ENCODE measurements around the gene ADK. TPM values are rescaled to one million over a fixed set of nuclear protein-coding genes. Genes with fewer than 3 reads are reported as not detected.
A peak's percentile ranks its signal among the peaks of the same experiment; 100 is the strongest.

ADK gene
- total RNA-seq, 3 donors from 2014 or later = 27.2 to 50.8 (median 40.0) TPM

- Histone ChIP-seq H3K27me3 (no peaks in the 10 kb centered on the region), H3K4me1 (no peaks in the 10 kb centered on the region), H3K27ac (no peak overlapping the region), H3K4me3 (no peak overlapping the region), H3K36me3 (no peaks in the 10 kb centered on the region), H3K9me3 (no peaks in the 10 kb centered on the region)
- intact Hi-C loops (cut with DNase I; ENCODE audit: low total_unique reads) = no loop called here
- DNase-seq (ENCODE audit: low spot score in 2 of 2) = no peak
- TF ChIP-seq POLR2A (IDR thresholded peaks at IDR 0.05) (no peak), POLR2AphosphoS5 (IDR thresholded peaks at IDR 0.05) (no peak), CTCF (IDR thresholded peaks at IDR 0.05) (no peak)
Observed at GRCh38 chr10:74306227-74306982, 155.4 kb downstream of the ADK start.

GRCh38 chr10:74307061-74307651 lies 156.1 kb downstream of the ADK start:
- H3K9me3 ChIP-seq = no peaks in the 10 kb centered on the region
- no peak for DNase-seq (ENCODE audit: low spot score in 2 of 2)
- intact Hi-C loops (cut with DNase I; ENCODE audit: low total_unique reads) = no loop called here
- H3K27ac ChIP-seq = no peak overlapping the region
- H3K4me1 ChIP-seq = no peaks in the 10 kb centered on the region
- H3K27me3 ChIP-seq = no peaks in the 10 kb centered on the region
- no peak for TF ChIP-seq POLR2AphosphoS5 (IDR thresholded peaks at IDR 0.05)
- TF ChIP-seq POLR2A (IDR thresholded peaks at IDR 0.05) = no peak
- no peak for TF ChIP-seq CTCF (IDR thresholded peaks at IDR 0.05)
- H3K4me3 ChIP-seq = no peak overlapping the region
- H3K36me3 ChIP-seq = no peaks in the 10 kb centered on the region

GRCh38 chr10:74310652-74311257 lies 159.7 kb downstream of the ADK start:
- intact Hi-C loops (cut with DNase I; ENCODE audit: low total_unique reads) = no loop called here
- Histone ChIP-seq H3K4me1 (no peaks in the 10 kb centered on the region), H3K27ac (no peak overlapping the region)

GRCh38 chr10:74314166-74314565 lies 163.1 kb downstream of the ADK start:
- H3K36me3 ChIP-seq = no peaks in the 10 kb centered on the region
- H3K27me3 ChIP-seq = no peaks in the 10 kb centered on the region
- peak overlapping the region; percentile 5 to 34 (median 13) for H3K4me3 ChIP-seq
- no peaks in the 10 kb centered on the region for H3K4me1 ChIP-seq
- TF ChIP-seq POLR2A (IDR thresholded peaks at IDR 0.05) = no peak
- TF ChIP-seq POLR2AphosphoS5 (IDR thresholded peaks at IDR 0.05) = no peak
- no peak for TF ChIP-seq CTCF (IDR thresholded peaks at IDR 0.05)
- no peaks in the 10 kb centered on the region for H3K9me3 ChIP-seq
- no peak for DNase-seq (ENCODE audit: low spot score in 2 of 2)
- intact Hi-C loops (cut with DNase I; ENCODE audit: low total_unique reads) = no loop called here
- H3K27ac ChIP-seq = no peak overlapping the region

More at GRCh38 chr10:74310652-74311257, 159.7 kb downstream of the ADK start:
- TF ChIP-seq POLR2AphosphoS5 (IDR thresholded peaks at IDR 0.05) (no peak), POLR2A (IDR thresholded peaks at IDR 0.05) (no peak), CTCF (IDR thresholded peaks at IDR 0.05) (no peak)
- no peak for DNase-seq (ENCODE audit: low spot score in 2 of 2)
- H3K36me3 ChIP-seq = no peaks in the 10 kb centered on the region
- no peak overlapping the region for H3K4me3 ChIP-seq
- H3K27me3 ChIP-seq = no peaks in the 10 kb centered on the region
- H3K9me3 ChIP-seq = no peaks in the 10 kb centered on the region

- H3K4me3 ChIP-seq = no peak overlapping the region
- intact Hi-C loops (cut with DNase I; ENCODE audit: low total_unique reads) = no loop called here
- H3K9me3 ChIP-seq = peaks cover 0 to 11% of the 10 kb centered on the region in 2 donors
- no peaks in the 10 kb centered on the region for H3K36me3 ChIP-seq
- TF ChIP-seq POLR2AphosphoS5 (IDR thresholded peaks at IDR 0.05) (no peak), CTCF (IDR thresholded peaks at IDR 0.05) (no peak), POLR2A (IDR thresholded peaks at IDR 0.05) (no peak)
- no peak for DNase-seq (ENCODE audit: low spot score in 2 of 2)
- no peaks in the 10 kb centered on the region for H3K4me1 ChIP-seq
- no peak overlapping the region for H3K27ac ChIP-seq
- H3K27me3 ChIP-seq = no peaks in the 10 kb centered on the region
Observed at GRCh38 chr10:74320026-74320425, 169.0 kb downstream of the ADK start.

Measured in breast epithelium (tissue), 4 donors.